ENCODE results near the gene AHNAK2. TPM values are rescaled to one million over a fixed set of nuclear protein-coding genes. Genes with fewer than 3 reads are reported as not detected.

The AHNAK2 gene
- total and polyA plus RNA-seq, 9 of the 15 experiments (the other 6 are each of a cell fraction or from before 2014, with no cell fraction given), result 0.04 to 0.09 (median 0.04) TPM; not detected in 6

DNA sequence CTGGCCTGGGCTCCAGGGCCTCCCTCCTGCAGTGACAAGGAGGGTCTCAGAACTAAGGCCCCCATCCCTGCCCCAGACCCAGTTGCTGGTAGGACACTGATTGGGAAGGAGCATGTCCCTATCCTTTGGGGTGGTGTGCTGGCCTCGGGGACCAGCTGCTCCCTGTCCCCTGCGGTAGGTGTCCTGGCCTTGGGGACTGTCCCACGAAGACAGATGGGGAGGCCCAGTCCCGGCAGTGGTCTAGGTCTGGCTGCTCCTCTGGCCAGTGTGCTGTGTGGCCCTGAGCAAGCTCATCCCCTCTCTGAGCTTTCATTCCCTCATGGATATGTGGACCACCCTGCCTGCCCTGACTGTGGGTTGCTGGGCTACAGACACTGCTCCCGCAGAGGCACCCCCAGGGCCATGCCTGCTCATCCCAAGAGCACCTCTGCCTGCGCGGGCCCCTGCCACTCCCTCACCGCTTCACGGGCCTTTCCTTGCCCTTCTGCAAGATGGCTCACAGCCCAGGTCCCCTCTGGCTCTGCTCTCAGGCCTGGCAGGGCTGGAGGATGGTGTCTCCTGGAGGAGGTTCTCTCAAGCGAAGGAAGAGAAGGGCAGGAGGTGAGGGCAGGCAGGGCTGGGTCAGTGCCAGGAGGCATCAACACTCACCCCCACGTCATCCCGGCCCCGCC lies 12.5 kb downstream of the AHNAK2 start:
- BruUV-seq (replicated peaks), result no TSS peak
- no peak overlapping the region for H2AFZ ChIP-seq (ENCODE audit: low read depth, low read length)
- H3K4me2 ChIP-seq (ENCODE audit: insufficient read depth, low read length), result no peak overlapping the region
- no peaks in the 10 kb centered on the region for H3K9me1 ChIP-seq (ENCODE audit: control insufficient read depth, insufficient read depth, low read length)
- H4K20me1 ChIP-seq (replicated peaks; ENCODE audit: control insufficient read depth, insufficient read depth, low read length), result peaks cover 6% of the 10 kb centered on the region; the same call in 1 of the 2 replicates
- ChIA-PET CTCF (ENCODE audit: low intra/inter-chr PET ratio) (no interaction called here), POLR2A (no interaction called here)
- FAIRE-seq (no peak), DNase-seq (ENCODE audit: extremely low read depth in 1 of 4, low spot score in 3 of 4) (no peak), ATAC-seq (no peak)
- intact Hi-C loops (cut with micrococcal nuclease), result no loop called here
- H3K9ac ChIP-seq (ENCODE audit: insufficient read depth in 1 of 2, low read depth in 2 of 2, low read length in 2 of 2), result no peak overlapping the region
- 8% methylated on average over 4 of the region's 13 CpGs for WGBS (ENCODE audit: insufficient coverage, low coverage, missing lambda C conversion rate)
- H3K9me3 ChIP-seq (replicated peaks; ENCODE audit: control insufficient read depth, insufficient read depth, low read depth, low read length), result no peaks in the 10 kb centered on the region
- no peaks in the 10 kb centered on the region for H3K79me2 ChIP-seq (ENCODE audit: control insufficient read depth, insufficient read depth, low read length)
- H3K27me3 ChIP-seq (ENCODE audit: control insufficient read depth in 2 of 2, insufficient read depth in 2 of 2, low read length in 2 of 2), result peaks cover 5 to 45% of the 10 kb centered on the region in 2 experiments; a peak in 3 of 5 replicates
- in situ Hi-C loops (cut with MboI), result no loop called here
- TF ChIP-seq, protein P1, sequence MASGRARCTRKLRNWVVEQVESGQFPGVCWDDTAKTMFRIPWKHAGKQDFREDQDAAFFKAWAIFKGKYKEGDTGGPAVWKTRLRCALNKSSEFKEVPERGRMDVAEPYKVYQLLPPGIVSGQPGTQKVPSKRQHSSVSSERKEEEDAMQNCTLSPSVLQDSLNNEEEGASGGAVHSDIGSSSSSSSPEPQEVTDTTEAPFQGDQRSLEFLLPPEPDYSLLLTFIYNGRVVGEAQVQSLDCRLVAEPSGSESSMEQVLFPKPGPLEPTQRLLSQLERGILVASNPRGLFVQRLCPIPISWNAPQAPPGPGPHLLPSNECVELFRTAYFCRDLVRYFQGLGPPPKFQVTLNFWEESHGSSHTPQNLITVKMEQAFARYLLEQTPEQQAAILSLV (tag; IDR thresholded peaks at IDR 0.05), result no peak
- no peak for TF ChIP-seq CBFA2T3 (IDR thresholded peaks at IDR 0.05)
- no peak for TF ChIP-seq RFX5 (IDR thresholded peaks at IDR 0.05; ENCODE audit: low read depth, low read length)
- no peak for TF ChIP-seq TEAD1 (CRISPR knock-in tag; IDR thresholded peaks at IDR 0.05)
- TF ChIP-seq RBM34 (IDR thresholded peaks at IDR 0.05; ENCODE audit: borderline replicate concordance, insufficient read depth, low read length), result no peak
- no peak for TF ChIP-seq TRIM24 (IDR thresholded peaks at IDR 0.05)
- TF ChIP-seq, protein P2, sequence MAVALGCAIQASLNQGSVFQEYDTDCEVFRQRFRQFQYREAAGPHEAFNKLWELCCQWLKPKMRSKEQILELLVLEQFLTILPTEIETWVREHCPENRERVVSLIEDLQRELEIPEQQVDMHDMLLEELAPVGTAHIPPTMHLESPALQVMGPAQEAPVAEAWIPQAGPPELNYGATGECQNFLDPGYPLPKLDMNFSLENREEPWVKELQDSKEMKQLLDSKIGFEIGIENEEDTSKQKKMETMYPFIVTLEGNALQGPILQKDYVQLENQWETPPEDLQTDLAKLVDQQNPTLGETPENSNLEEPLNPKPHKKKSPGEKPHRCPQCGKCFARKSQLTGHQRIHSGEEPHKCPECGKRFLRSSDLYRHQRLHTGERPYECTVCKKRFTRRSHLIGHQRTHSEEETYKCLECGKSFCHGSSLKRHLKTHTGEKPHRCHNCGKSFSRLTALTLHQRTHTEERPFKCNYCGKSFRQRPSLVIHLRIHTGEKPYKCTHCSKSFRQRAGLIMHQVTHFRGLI (CRISPR knock-in tag; IDR thresholded peaks at IDR 0.05), result no peak
- no peak for TF ChIP-seq POLR2G (IDR thresholded peaks at IDR 0.05; ENCODE audit: low read depth, low read length)
- TF ChIP-seq PYGO2 (tag; IDR thresholded peaks at IDR 0.05), result no peak
- no peak for TF ChIP-seq ZNF583 (CRISPR knock-in tag; IDR thresholded peaks at IDR 0.05)
- TF ChIP-seq POLR3G (IDR thresholded peaks at IDR 0.05; ENCODE audit: extremely low read depth, insufficient read length, insufficient replicate concordance), result no peak
- TF ChIP-seq ZNF263 (CRISPR knock-in tag; IDR thresholded peaks at IDR 0.05; ENCODE audit: borderline replicate concordance), result no peak
- no peak for TF ChIP-seq BRCA1 (IDR thresholded peaks at IDR 0.05)
- TF ChIP-seq BRCA1 (CRISPR knock-in tag; IDR thresholded peaks at IDR 0.05), result no peak
- no peak for TF ChIP-seq HNRNPLL (IDR thresholded peaks at IDR 0.05; ENCODE audit: low read depth, low read length, poor library complexity, severe bottlenecking)
- peaks cover 0 to 34% of the 10 kb centered on the region in 2 experiments; a peak in 3 of 5 replicates for H3K4me1 ChIP-seq (replicated peaks in 1 of 2; ENCODE audit: control insufficient read depth in 2 of 2, insufficient read depth in 2 of 2, low read length in 2 of 2)
- no peaks in the 10 kb centered on the region for H3K36me3 ChIP-seq (ENCODE audit: control insufficient read depth, insufficient read depth, low read length)
- no peak overlapping the region for H3K27ac ChIP-seq (ENCODE audit: extremely low read depth, low read depth, low read length)
- no peak overlapping the region for H3K4me3 ChIP-seq

Data from K562 (cell line).